Panc1 (cell line): ENCODE data around the gene IL12RB2.

ENCODE experiments used
- CTCF ChIP-seq: fragments of 450-650 bp; IDR thresholded peaks from 2 replicates; pipeline ENCODE4 v1.5.1; 2017; ENCODE audit warnings: mild to moderate bottlenecking
- POLR2AphosphoS5 ChIP-seq: IDR thresholded peaks from 2 replicates; pipeline ENCODE4 v1.6.1; 2012; ENCODE audit warnings: mild to moderate bottlenecking, low read depth, low read length, moderate library complexity
- TF ChIP-seq, protein P1 (sequence below), 2 experiments: IDR thresholded peaks; 2 replicates each; pipeline ENCODE4 v1.6.1; 2011 to 2012; ENCODE audit warnings: low read depth in 2 of 2, control low read depth in 1 of 2, low read length in 1 of 2, mild to moderate bottlenecking in 1 of 2, moderate library complexity in 1 of 2; ENCODE audit not compliant: insufficient read depth in 1 of 2

- TF ChIP-seq CTCF (no peak), POLR2AphosphoS5 (no peak)
- TF ChIP-seq, protein P1, sequence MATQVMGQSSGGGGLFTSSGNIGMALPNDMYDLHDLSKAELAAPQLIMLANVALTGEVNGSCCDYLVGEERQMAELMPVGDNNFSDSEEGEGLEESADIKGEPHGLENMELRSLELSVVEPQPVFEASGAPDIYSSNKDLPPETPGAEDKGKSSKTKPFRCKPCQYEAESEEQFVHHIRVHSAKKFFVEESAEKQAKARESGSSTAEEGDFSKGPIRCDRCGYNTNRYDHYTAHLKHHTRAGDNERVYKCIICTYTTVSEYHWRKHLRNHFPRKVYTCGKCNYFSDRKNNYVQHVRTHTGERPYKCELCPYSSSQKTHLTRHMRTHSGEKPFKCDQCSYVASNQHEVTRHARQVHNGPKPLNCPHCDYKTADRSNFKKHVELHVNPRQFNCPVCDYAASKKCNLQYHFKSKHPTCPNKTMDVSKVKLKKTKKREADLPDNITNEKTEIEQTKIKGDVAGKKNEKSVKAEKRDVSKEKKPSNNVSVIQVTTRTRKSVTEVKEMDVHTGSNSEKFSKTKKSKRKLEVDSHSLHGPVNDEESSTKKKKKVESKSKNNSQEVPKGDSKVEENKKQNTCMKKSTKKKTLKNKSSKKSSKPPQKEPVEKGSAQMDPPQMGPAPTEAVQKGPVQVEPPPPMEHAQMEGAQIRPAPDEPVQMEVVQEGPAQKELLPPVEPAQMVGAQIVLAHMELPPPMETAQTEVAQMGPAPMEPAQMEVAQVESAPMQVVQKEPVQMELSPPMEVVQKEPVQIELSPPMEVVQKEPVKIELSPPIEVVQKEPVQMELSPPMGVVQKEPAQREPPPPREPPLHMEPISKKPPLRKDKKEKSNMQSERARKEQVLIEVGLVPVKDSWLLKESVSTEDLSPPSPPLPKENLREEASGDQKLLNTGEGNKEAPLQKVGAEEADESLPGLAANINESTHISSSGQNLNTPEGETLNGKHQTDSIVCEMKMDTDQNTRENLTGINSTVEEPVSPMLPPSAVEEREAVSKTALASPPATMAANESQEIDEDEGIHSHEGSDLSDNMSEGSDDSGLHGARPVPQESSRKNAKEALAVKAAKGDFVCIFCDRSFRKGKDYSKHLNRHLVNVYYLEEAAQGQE (IDR thresholded peaks at IDR 0.05; ENCODE audit: insufficient read depth in 1 of 2, low read depth in 2 of 2, low read length in 1 of 2): no peak
These were observed 63.4 kb downstream of the IL12RB2 start for GRCh38 chr1:67371043-67371442.
